H1 (cell line): ENCODE results near the gene SCAI. TPM values are rescaled to one million over a fixed set of nuclear protein-coding genes. Genes with fewer than 3 reads are reported as not detected.

ENCODE experiments used
- CTCF ChIA-PET: fragments of 300-600 bp; sonication (Branson Sonifier 250); formaldehyde crosslinking; loops from one replicate; lab custom pipeline; 2021; ENCODE audit not compliant: partially characterized antibody; lab: Charles Lee
- POLR2A ChIA-PET: fragments of 300-600 bp; sonication (Branson Sonifier 250); formaldehyde crosslinking; loops from one replicate; lab custom pipeline; 2021; ENCODE audit warnings: inconsistent platforms; ENCODE audit not compliant: partially characterized antibody; lab: Charles Lee
- DNase-seq, 2 experiments: peaks; one replicate each; pipeline versions ENCODE4 v3.0.0 to v3.0.0-alpha.2; 2010 to 2022; ENCODE audit warnings: low spot score in 2 of 2, low read depth in 1 of 2, mixed read lengths in 1 of 2
- FAIRE-seq: peaks from 2 replicates; lab custom pipeline; 2011; peaks lifted over from hg19 to GRCh38; lab: Jason Lieb, UNC
- H2AFZ ChIP-seq: 2 replicates; pipeline ENCODE4 v1.8.1; 2012; ENCODE audit warnings: low read length, inconsistent platforms
- H2AK5ac ChIP-seq: 2 replicates; pipeline ENCODE4 v1.6.1; 2013; ENCODE audit warnings: low read depth, low read length
- H2BK120ac ChIP-seq: replicated peaks from 2 replicates; pipeline ENCODE3; 2013; ENCODE audit warnings: low read depth, low read length, inconsistent platforms
- H2BK12ac ChIP-seq: 2 replicates; pipeline ENCODE4 v1.6.1; 2013; ENCODE audit warnings: low read depth, low read length
- H2BK15ac ChIP-seq: 2 replicates; pipeline ENCODE4 v1.6.1; 2013; ENCODE audit warnings: low read length
- H2BK20ac ChIP-seq: 2 replicates; pipeline ENCODE4 v1.6.1; 2013; ENCODE audit warnings: low read length
- H2BK5ac ChIP-seq: 2 replicates; pipeline ENCODE4 v1.6.1; 2013; ENCODE audit warnings: low read depth, low read length
- H3K14ac ChIP-seq: 2 replicates; pipeline ENCODE4 v1.6.1; 2013; ENCODE audit warnings: inconsistent platforms; ENCODE audit not compliant: insufficient read length
- H3K18ac ChIP-seq: 2 replicates; pipeline ENCODE4 v1.6.1; 2013; ENCODE audit warnings: low read length; ENCODE audit errors: extremely low read depth
- H3K23ac ChIP-seq: 2 replicates; pipeline ENCODE4 v1.6.1; 2013; ENCODE audit warnings: inconsistent platforms; ENCODE audit not compliant: insufficient read length
- H3K23me2 ChIP-seq: 2 replicates; pipeline ENCODE4 v1.6.1; 2013; ENCODE audit warnings: low read depth, low read length
- H3K27ac ChIP-seq: 2 replicates; pipeline ENCODE4 v1.6.1; 2011; ENCODE audit warnings: low read depth, low read length, inconsistent platforms
- H3K27me3 ChIP-seq, 4 experiments: replicated peaks in 1 of 4; 1 replicate in 1 of 4; 2 replicates in 3 of 4; pipeline versions ENCODE4 v1.6.1 to v1.8.1; 2011 to 2013; ENCODE audit warnings: low read length in 3 of 4, mild to moderate bottlenecking in 3 of 4, inconsistent platforms in 2 of 4, mixed read lengths in 2 of 4, moderate library complexity in 1 of 4; ENCODE audit not compliant: control insufficient read depth in 3 of 4, insufficient read depth in 3 of 4; ENCODE audit errors: extremely low read depth in 1 of 4
- H3K36me3 ChIP-seq, 4 experiments: 2 replicates each; pipeline versions ENCODE4 v1.6.1 to v1.8.1; 2011 to 2013; ENCODE audit warnings: mild to moderate bottlenecking in 4 of 4, low read length in 3 of 4, moderate library complexity in 2 of 4, control low read depth in 1 of 4, inconsistent platforms in 1 of 4; ENCODE audit not compliant: insufficient read depth in 4 of 4, control insufficient read depth in 2 of 4
- H3K4ac ChIP-seq: replicated peaks from 2 replicates; pipeline ENCODE3; 2013; ENCODE audit warnings: low read length, low read depth, mixed read lengths, inconsistent platforms; ENCODE audit not compliant: insufficient read length
- H3K4me1 ChIP-seq, 4 experiments: replicated peaks in 1 of 4; 1 replicate in 1 of 4; 2 replicates in 3 of 4; pipeline versions ENCODE4 v1.6.1 to v1.8.1; 2011 to 2013; ENCODE audit warnings: low read length in 3 of 4, inconsistent platforms in 2 of 4, mixed read lengths in 1 of 4; ENCODE audit not compliant: insufficient read depth in 4 of 4, control insufficient read depth in 3 of 4
- H3K4me2 ChIP-seq, 2 experiments: 2 replicates each; pipeline versions ENCODE4 v1.6.1 to v1.8.1; 2011 to 2013; ENCODE audit warnings: low read depth in 2 of 2, low read length in 2 of 2, control low read depth in 1 of 2, inconsistent platforms in 1 of 2, mild to moderate bottlenecking in 1 of 2; ENCODE audit not compliant: insufficient read depth in 1 of 2
- H3K4me3 ChIP-seq, 4 experiments: fragments of 200-600, 300-600 bp in 1 of 4; sonication (generic), shearing (Covaris generic), sonication (Bioruptor Twin) in 1 of 4; 2 replicates each; pipeline versions ENCODE4 v1.5.1 to v1.8.1; 2011 to 2016; ENCODE audit warnings: low read length in 4 of 4, low read depth in 3 of 4, control low read depth in 2 of 4, inconsistent platforms in 2 of 4, mild to moderate bottlenecking in 2 of 4, mixed read lengths in 1 of 4, moderate library complexity in 1 of 4; ENCODE audit not compliant: insufficient read depth in 2 of 4; ENCODE audit errors: extremely low read depth in 1 of 4
- H3K56ac ChIP-seq: replicated peaks from 2 replicates; pipeline ENCODE3; 2013; ENCODE audit warnings: low read depth, mild to moderate bottlenecking, mixed read lengths, low read length, inconsistent platforms; ENCODE audit not compliant: insufficient read length
- H3K79me1 ChIP-seq: 2 replicates; pipeline ENCODE4 v1.6.1; 2013; ENCODE audit warnings: low read depth, low read length, control low read depth
- H3K79me2 ChIP-seq, 2 experiments: 2 replicates each; pipeline versions ENCODE4 v1.6.1 to v1.8.1; 2012 to 2013; ENCODE audit warnings: low read length in 2 of 2, mild to moderate bottlenecking in 2 of 2, inconsistent platforms in 1 of 2; ENCODE audit not compliant: insufficient read depth in 2 of 2, control insufficient read depth in 1 of 2
- H3K9ac ChIP-seq, 4 experiments: replicated peaks in 1 of 4; 1 replicate in 1 of 4; 2 replicates in 3 of 4; pipeline versions ENCODE4 v1.6.1 to v1.8.1; 2011 to 2013; ENCODE audit warnings: low read depth in 3 of 4, low read length in 3 of 4, control low read depth in 2 of 4, mild to moderate bottlenecking in 2 of 4, moderate library complexity in 2 of 4, inconsistent platforms in 1 of 4; ENCODE audit errors: extremely low read depth in 1 of 4
- H3K9me3 ChIP-seq, 2 experiments: 2 replicates each; pipeline versions ENCODE4 v1.6.1 to v1.8.1; 2012 to 2013; ENCODE audit warnings: mild to moderate bottlenecking in 2 of 2, moderate library complexity in 2 of 2, control low read depth in 1 of 2, inconsistent platforms in 1 of 2, low read depth in 1 of 2, low read length in 1 of 2, mixed read lengths in 1 of 2; ENCODE audit not compliant: insufficient read depth in 2 of 2
- H4K20me1 ChIP-seq, 2 experiments: replicated peaks in 1 of 2; 2 replicates each; pipeline versions ENCODE3 to v1.8.1; 2011 to 2013; ENCODE audit warnings: inconsistent platforms in 2 of 2, low read length in 2 of 2, mild to moderate bottlenecking in 1 of 2; ENCODE audit not compliant: insufficient read depth in 2 of 2, control insufficient read depth in 1 of 2
- H4K5ac ChIP-seq: 2 replicates; pipeline ENCODE4 v1.6.1; 2013; ENCODE audit warnings: low read length, low read depth, mixed read lengths, inconsistent platforms; ENCODE audit not compliant: insufficient read length
- H4K8ac ChIP-seq: 2 replicates; pipeline ENCODE4 v1.8.0; 2013; ENCODE audit warnings: mild to moderate bottlenecking, moderate library complexity, low read length, inconsistent platforms; ENCODE audit not compliant: insufficient read depth; ENCODE audit errors: extremely low read depth
- H4K91ac ChIP-seq: replicated peaks from 2 replicates; pipeline ENCODE3; 2013; ENCODE audit warnings: low read length, mixed read lengths, inconsistent platforms; ENCODE audit not compliant: insufficient read length
- CHD2 ChIP-seq: IDR thresholded peaks from 2 replicates; pipeline ENCODE4 v1.6.1; 2012; ENCODE audit warnings: low read length, improper control_type of control experiment
- CTCF ChIP-seq, 3 experiments: IDR thresholded peaks; 1 replicate in 2 of 3; 2 replicates in 1 of 3; pipeline versions ENCODE4 v1.5.1 to v1.6.1; 2011; ENCODE audit warnings: low read length in 3 of 3, mild to moderate bottlenecking in 3 of 3, inconsistent platforms in 2 of 3, low read depth in 1 of 3, moderate library complexity in 1 of 3; ENCODE audit not compliant: insufficient read depth in 1 of 3; ENCODE audit errors: control extremely low read depth in 1 of 3
- NANOG ChIP-seq: IDR thresholded peaks from 2 replicates; pipeline ENCODE4 v1.6.1; 2011; ENCODE audit warnings: low read length, low read depth, mild to moderate bottlenecking, inconsistent platforms; ENCODE audit not compliant: insufficient read depth, poor library complexity, severe bottlenecking
- RNF2 ChIP-seq: fragments of 200-900, 300-1000 bp; sonication (generic); IDR thresholded peaks from 2 replicates; pipeline ENCODE4 v1.7.1; 2016; ENCODE audit warnings: borderline replicate concordance, low read depth, mild to moderate bottlenecking, antibody characterized with exemption, low read length; ENCODE audit not compliant: poor library complexity, severe bottlenecking; ENCODE audit errors: missing control alignments
- WGBS, 2 experiments: shearing (Covaris generic) in 1 of 2; methylation state at CpG; one replicate each; pipeline versions ENCODE4 v1.1.6 to v1.1.7; 2013 to 2015; ENCODE audit warnings: low lambda C conversion rate in 2 of 2, mixed read lengths in 2 of 2, inconsistent platforms in 1 of 2, low coverage in 1 of 2, missing lambda C conversion rate in 1 of 2; ENCODE audit not compliant: insufficient replicate concordance in 2 of 2, insufficient coverage in 1 of 2, insufficient read length in 1 of 2; ENCODE audit errors: extremely low coverage in 1 of 2, missing lambda C conversion rate in 1 of 2; 5-methylcytosine and 5-hydroxymethylcytosine counted together
- long read RNA-seq, 2 experiments: library from RNA in 1 of 2; library from capped mRNA in 1 of 2; stranded (forward); transcript quantifications; one replicate each; pipeline ENCODE4 v2.0.0, GENCODE V29; 2021; ENCODE audit warnings: inconsistent platforms in 1 of 2
- polyA minus RNA-seq, 3 experiments: library from RNA; depleted of rRNA, polyadenylated mRNA; stranded (reverse); fragments of >200 nt; gene quantifications; 1 replicate in 2 of 3; 2 replicates in 1 of 3; pipeline ENCODE4 v1.2.3, GENCODE V29; 2011
- polyA plus RNA-seq, 7 experiments: library from polyadenylated mRNA; depleted of rRNA in 3 of 7; stranded (reverse) in 5 of 7; unstranded in 2 of 7; fragments of >200 nt in 5 of 7; fragments of 200-250 nt in 2 of 7; gene quantifications; 1 replicate in 5 of 7; 2 replicates in 1 of 7; 4 replicates in 1 of 7; pipeline versions ENCODE4 v1.2.1 to v1.2.3, GENCODE V29; 2011 to 2013; ENCODE audit warnings: missing spikeins in 2 of 7, mixed read lengths in 2 of 7
- total RNA-seq: library from RNA; stranded (reverse); fragmentation: NEBNext Ultra II Directional; extraction: Animal tissue kit (Norgen Biotek cat#: 25700); gene quantifications from 2 replicates; pipeline ENCODE4 v1.2.1, GENCODE V29; 2021

Gene SCAI
- total RNA-seq (19.8 and 21.8 TPM in 2 replicates), polyA plus RNA-seq (2011; rRNA removed) (6.1 and 6.4 TPM in 2 replicates), polyA minus RNA-seq (2011; rRNA and poly(A)+ RNA removed) (27.3 and 32.7 TPM in 2 replicates)
- 8.2 TPM for polyA plus RNA-seq (2011; cell fraction: cytosol; rRNA removed)
- 9.4 TPM for polyA plus RNA-seq (2011; cell fraction: nucleus; rRNA removed)
- polyA plus RNA-seq (2012, experiment 1 of 2): 7.1 to 7.7 TPM (median 7.3 TPM) in 4 replicates
- 0.30 TPM for polyA plus RNA-seq (2012, experiment 2 of 2)
- 8.4 TPM for polyA plus RNA-seq (2013, experiment 1 of 2)
- 8.9 TPM for polyA plus RNA-seq (2013, experiment 2 of 2)
- polyA minus RNA-seq (2011; cell fraction: cytosol; rRNA and poly(A)+ RNA removed): 17.0 TPM
- 35.2 TPM for polyA minus RNA-seq (2011; cell fraction: nucleus; rRNA and poly(A)+ RNA removed)
- long read RNA-seq, experiment 1, full-length matches to known transcripts: 1 of 18 reads
- long read RNA-seq, experiment 1, partial matches to known transcripts: 6 of 18 reads
- long read RNA-seq, experiment 1, other reads (novel, unspliced or antisense): 11 of 18 reads
- long read RNA-seq, experiment 2: 0 reads

- Histone ChIP-seq H2BK5ac (peak within 1 kb of the TSS; percentile 85; the same call in 1 of the 2 replicates), H2BK120ac (no peak within 1 kb of the TSS), H3K79me2 (peaks cover 0 to 33% of the 10 kb centered on the region in 2 experiments; a peak in 3 of 4 replicates), H3K4me2 (peak within 1 kb of the TSS; percentile 62 to 91), H3K9ac (peak within 1 kb of the TSS; percentile 65 to 90 (median 73)), H3K27ac (peak within 1 kb of the TSS; percentile 77), H3K9me3 (no peaks in the 10 kb centered on the region), H3K14ac (peak within 1 kb of the TSS; percentile 35), H3K56ac (no peak within 1 kb of the TSS), H3K4me3 (peak within 1 kb of the TSS; percentile 64 to 87 (median 74)), H3K36me3 (peaks cover 0 to 12% (median 3%) of the 10 kb centered on the region in 4 experiments; a peak in 4 of 8 replicates), H2BK12ac (no peak within 1 kb of the TSS), H3K18ac (peak within 1 kb of the TSS; percentile 17), H3K4ac (no peak within 1 kb of the TSS), H2AFZ (peak within 1 kb of the TSS; percentile 61), H4K20me1 (peaks cover 0 to 1% of the 10 kb centered on the region in 2 experiments), H4K91ac (no peak within 1 kb of the TSS), H4K8ac (peak within 1 kb of the TSS; percentile 3; the same call in 1 of the 2 replicates), H3K4me1 (peaks cover 0 to 4% (median 2%) of the 10 kb centered on the region in 4 experiments; a peak in 2 of 7 replicates), H2BK15ac (no peak within 1 kb of the TSS), H3K27me3 (no peaks in the 10 kb centered on the region), H4K5ac (no peak within 1 kb of the TSS), H3K23ac (no peak within 1 kb of the TSS), H3K23me2 (no peaks in the 10 kb centered on the region; the same call in 1 of the 2 replicates), H2BK20ac (no peak within 1 kb of the TSS), H2AK5ac (no peak within 1 kb of the TSS), H3K79me1 (peaks cover 3% of the 10 kb centered on the region; the same call in 1 of the 2 replicates)
- ChIA-PET POLR2A (interaction anchor here (0.5 to 1.2 kb wide), 3 partner anchors 14 to 108 kb away, joined by 3 to 4 read pairs (median 3); partner anchors contain the start of gene HSPA5), CTCF (interaction anchor here (0.8 to 1.5 kb wide), 7 partner anchors 10 to 85 kb away, joined by 3 to 7 read pairs (median 5); no protein-coding TSS in a partner anchor)
- WGBS, 2 experiments: 2% methylated on average over 40 of the region's 46 CpGs; no CpG with 5 or more reads in 1 of the 2 experiments
- DNase-seq: peak; percentile 99 to 100
- FAIRE-seq: no peak
- TF ChIP-seq CTCF (IDR thresholded peaks at IDR 0.05; ENCODE audit: control extremely low read depth in 1 of 3, insufficient read depth in 1 of 3, low read depth in 1 of 3, low read length in 3 of 3): peak; percentile 82 to 97 (median 96)
- TF ChIP-seq CHD2: peak; percentile 93
- TF ChIP-seq NANOG: no peak
- no peak for TF ChIP-seq RNF2
Measured at GRCh38 chr9:125143377-125144090, at the start of gene SCAI. Gene SCAI, minus strand, starts transcription at chr9:125143528. Its CDS starts 91 bp downstream, at chr9:125143437.
